Esophagus squamous epithelium (tissue), 4 donors: Measurements from ENCODE around the gene ABCA9.

ENCODE experiments used
- POLR2A ChIP-seq, 4 donors: fragments of 450-650 bp; IDR thresholded peaks; one replicate each; pipeline ENCODE4 v1.6.1; 2017; ENCODE audit warnings: antibody characterized with exemption in 4 of 4, mild to moderate bottlenecking in 4 of 4, moderate library complexity in 3 of 4
- TF ChIP-seq, protein P1 (sequence below), 6 experiments: fragments of 450-650 bp in 4 of 6; fragments of 200-600 bp in 2 of 6; sonication (generic) in 2 of 6; IDR thresholded peaks; one replicate each; pipeline ENCODE4 v1.5.1; 2016 to 2019; ENCODE audit warnings: antibody characterized with exemption in 6 of 6, mild to moderate bottlenecking in 4 of 6, moderate library complexity in 4 of 6

DNA sequence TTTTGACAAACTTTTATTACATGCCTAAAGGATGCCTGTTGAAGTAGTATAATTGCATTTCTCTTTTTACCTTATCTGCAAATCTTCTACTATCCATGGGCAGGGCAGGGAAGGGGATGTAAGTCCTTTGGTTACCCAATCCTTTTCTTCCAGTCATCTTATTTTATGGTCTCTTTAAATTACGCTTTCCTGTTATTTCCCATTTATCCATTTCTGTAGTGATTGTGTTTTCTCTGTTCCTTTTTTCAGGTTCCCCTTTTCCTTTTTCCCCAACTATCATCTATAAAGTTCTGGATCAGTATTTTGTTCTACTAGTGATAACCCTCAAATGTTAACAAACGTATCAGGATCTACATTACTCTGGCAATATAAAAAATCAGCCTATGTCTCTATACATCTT, 3.3 kb upstream of the ABCA9 start:
- TF ChIP-seq POLR2A (IDR thresholded peaks at IDR 0.05): no peak
- TF ChIP-seq, protein P1, sequence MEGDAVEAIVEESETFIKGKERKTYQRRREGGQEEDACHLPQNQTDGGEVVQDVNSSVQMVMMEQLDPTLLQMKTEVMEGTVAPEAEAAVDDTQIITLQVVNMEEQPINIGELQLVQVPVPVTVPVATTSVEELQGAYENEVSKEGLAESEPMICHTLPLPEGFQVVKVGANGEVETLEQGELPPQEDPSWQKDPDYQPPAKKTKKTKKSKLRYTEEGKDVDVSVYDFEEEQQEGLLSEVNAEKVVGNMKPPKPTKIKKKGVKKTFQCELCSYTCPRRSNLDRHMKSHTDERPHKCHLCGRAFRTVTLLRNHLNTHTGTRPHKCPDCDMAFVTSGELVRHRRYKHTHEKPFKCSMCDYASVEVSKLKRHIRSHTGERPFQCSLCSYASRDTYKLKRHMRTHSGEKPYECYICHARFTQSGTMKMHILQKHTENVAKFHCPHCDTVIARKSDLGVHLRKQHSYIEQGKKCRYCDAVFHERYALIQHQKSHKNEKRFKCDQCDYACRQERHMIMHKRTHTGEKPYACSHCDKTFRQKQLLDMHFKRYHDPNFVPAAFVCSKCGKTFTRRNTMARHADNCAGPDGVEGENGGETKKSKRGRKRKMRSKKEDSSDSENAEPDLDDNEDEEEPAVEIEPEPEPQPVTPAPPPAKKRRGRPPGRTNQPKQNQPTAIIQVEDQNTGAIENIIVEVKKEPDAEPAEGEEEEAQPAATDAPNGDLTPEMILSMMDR (IDR thresholded peaks at IDR 0.05): no peak
